Kidney (tissue), 14 donors: ENCODE measurements around the gene FRRS1L. TPM values are rescaled to one million over a fixed set of nuclear protein-coding genes. Genes with fewer than 3 reads are reported as not detected.

ENCODE experiments used
- DNase-seq, 5 donors: peaks; one replicate each; pipeline ENCODE4 v3.0.0-alpha.2; 2013 to 2020
- FAIRE-seq: peaks from 2 replicates; lab custom pipeline; 2012; peaks lifted over from hg19 to GRCh38; lab: Jason Lieb, UNC
- H3K27ac ChIP-seq, 2 donors: one replicate each; pipeline ENCODE4 v1.7.0; 2013; ENCODE audit warnings: low read depth in 2 of 2, low read length in 2 of 2, inconsistent platforms in 1 of 2
- H3K27me3 ChIP-seq: one replicate; pipeline ENCODE4 v1.7.1; 2013; ENCODE audit warnings: low read length, inconsistent platforms; ENCODE audit not compliant: control insufficient read depth, insufficient read depth
- H3K36me3 ChIP-seq, 3 donors: one replicate each; pipeline versions ENCODE4 v1.7.0 to v1.7.1; 2013; ENCODE audit warnings: low read length in 3 of 3, control low read depth in 1 of 3, inconsistent platforms in 1 of 3; ENCODE audit not compliant: insufficient read depth in 3 of 3, control insufficient read depth in 2 of 3
- H3K4me1 ChIP-seq, 3 donors: one replicate each; pipeline versions ENCODE4 v1.7.0 to v1.7.1; 2013; ENCODE audit warnings: low read length in 3 of 3, inconsistent platforms in 1 of 3, low read depth in 1 of 3; ENCODE audit not compliant: control insufficient read depth in 2 of 3, insufficient read depth in 2 of 3
- H3K4me3 ChIP-seq, 3 donors: one replicate each; pipeline versions ENCODE4 v1.7.0 to v1.8.1; 2013; ENCODE audit warnings: low read length in 3 of 3, control low read depth in 1 of 3, inconsistent platforms in 1 of 3
- H3K9ac ChIP-seq, 3 donors: one replicate each; pipeline versions ENCODE4 v1.7.0 to v1.7.1; 2013; ENCODE audit warnings: low read length in 3 of 3, control low read depth in 1 of 3, inconsistent platforms in 1 of 3
- H3K9me3 ChIP-seq, 3 donors: one replicate each; pipeline versions ENCODE4 v1.7.0 to v1.7.1; 2013; ENCODE audit warnings: low read length in 3 of 3, control low read depth in 1 of 3, inconsistent platforms in 1 of 3; ENCODE audit not compliant: control insufficient read depth in 2 of 3, insufficient read depth in 1 of 3
- intact Hi-C: fragments of 100-400 bp; cut with DNase I; formaldehyde crosslinking; loops from one replicate; pipeline ENCODE4 v1.11.1; 2022
- polyA plus RNA-seq: library from polyadenylated mRNA; stranded (reverse); fragments of 350-450 nt; fragmentation: Illumina TruSeq; extraction: RNeasy Lipid Tissue Mini Kit (QIAGEN cat#74804); gene quantifications from one replicate; pipeline ENCODE4 v1.2.3, GENCODE V29; 2014; ENCODE audit warnings: low read depth, low replicate concordance; ENCODE audit not compliant: insufficient read depth
- total RNA-seq: library from RNA; stranded (reverse); fragmentation: NEBNext Ultra II Directional; extraction: Animal tissue kit (Norgen Biotek cat#: 25700); gene quantifications from one replicate; pipeline ENCODE4 v1.2.1, GENCODE V29; 2021
- TF ChIP-seq, protein P1 (sequence below): IDR thresholded peaks from 3 replicates; pipeline ENCODE4 v1.5.1; 2012; ENCODE audit warnings: mild to moderate bottlenecking, moderate library complexity, borderline replicate concordance; ENCODE audit not compliant: insufficient read depth; ENCODE audit errors: extremely low read depth
- donor health status: control.
- donor health status: control.
- donor health status: control.
- donor health status: control.
- donor health status: control.
- donor health status: DM: yes; HTN: yes; CAD: no.
- donor health status: Normal renal cell carcinoma (clear cell type).

FRRS1L gene
- total and polyA plus RNA-seq, 2 donors from 2014 or later, result 0.06 TPM; not detected in 1

DNA sequence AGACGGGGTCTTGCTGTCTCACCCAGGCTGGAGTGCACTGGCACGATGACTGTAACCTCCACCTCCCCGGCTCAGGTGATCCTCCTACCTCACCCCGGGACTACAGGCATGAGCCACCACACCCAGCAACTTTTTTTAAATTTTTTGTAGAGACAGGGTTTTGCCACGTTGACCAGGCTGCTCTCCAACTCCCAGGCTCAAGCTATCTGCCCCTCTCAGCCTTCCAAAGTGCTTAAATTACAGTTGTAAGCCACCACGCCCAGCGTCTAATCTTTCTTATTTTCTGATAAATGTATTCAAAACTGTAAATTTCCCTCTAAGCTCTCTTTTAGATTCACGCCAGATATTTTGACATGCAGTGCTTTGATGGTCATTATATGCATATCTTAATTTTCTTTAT lies 10.3 kb downstream of the FRRS1L start:
- intact Hi-C loops, result no loop called here
- H3K9ac ChIP-seq, result no peak overlapping the region
- FAIRE-seq (no peak), DNase-seq (no peak)
- no peaks in the 10 kb centered on the region for H3K36me3 ChIP-seq
- TF ChIP-seq, protein P1, sequence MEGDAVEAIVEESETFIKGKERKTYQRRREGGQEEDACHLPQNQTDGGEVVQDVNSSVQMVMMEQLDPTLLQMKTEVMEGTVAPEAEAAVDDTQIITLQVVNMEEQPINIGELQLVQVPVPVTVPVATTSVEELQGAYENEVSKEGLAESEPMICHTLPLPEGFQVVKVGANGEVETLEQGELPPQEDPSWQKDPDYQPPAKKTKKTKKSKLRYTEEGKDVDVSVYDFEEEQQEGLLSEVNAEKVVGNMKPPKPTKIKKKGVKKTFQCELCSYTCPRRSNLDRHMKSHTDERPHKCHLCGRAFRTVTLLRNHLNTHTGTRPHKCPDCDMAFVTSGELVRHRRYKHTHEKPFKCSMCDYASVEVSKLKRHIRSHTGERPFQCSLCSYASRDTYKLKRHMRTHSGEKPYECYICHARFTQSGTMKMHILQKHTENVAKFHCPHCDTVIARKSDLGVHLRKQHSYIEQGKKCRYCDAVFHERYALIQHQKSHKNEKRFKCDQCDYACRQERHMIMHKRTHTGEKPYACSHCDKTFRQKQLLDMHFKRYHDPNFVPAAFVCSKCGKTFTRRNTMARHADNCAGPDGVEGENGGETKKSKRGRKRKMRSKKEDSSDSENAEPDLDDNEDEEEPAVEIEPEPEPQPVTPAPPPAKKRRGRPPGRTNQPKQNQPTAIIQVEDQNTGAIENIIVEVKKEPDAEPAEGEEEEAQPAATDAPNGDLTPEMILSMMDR, result no peak
- H3K27me3 ChIP-seq, result no peaks in the 10 kb centered on the region
- no peaks in the 10 kb centered on the region for H3K4me1 ChIP-seq
- H3K9me3 ChIP-seq, result peaks cover 0 to 6% (median 0%) of the 10 kb centered on the region in 3 donors
- no peak overlapping the region for H3K27ac ChIP-seq
- no peak overlapping the region for H3K4me3 ChIP-seq

DNA sequence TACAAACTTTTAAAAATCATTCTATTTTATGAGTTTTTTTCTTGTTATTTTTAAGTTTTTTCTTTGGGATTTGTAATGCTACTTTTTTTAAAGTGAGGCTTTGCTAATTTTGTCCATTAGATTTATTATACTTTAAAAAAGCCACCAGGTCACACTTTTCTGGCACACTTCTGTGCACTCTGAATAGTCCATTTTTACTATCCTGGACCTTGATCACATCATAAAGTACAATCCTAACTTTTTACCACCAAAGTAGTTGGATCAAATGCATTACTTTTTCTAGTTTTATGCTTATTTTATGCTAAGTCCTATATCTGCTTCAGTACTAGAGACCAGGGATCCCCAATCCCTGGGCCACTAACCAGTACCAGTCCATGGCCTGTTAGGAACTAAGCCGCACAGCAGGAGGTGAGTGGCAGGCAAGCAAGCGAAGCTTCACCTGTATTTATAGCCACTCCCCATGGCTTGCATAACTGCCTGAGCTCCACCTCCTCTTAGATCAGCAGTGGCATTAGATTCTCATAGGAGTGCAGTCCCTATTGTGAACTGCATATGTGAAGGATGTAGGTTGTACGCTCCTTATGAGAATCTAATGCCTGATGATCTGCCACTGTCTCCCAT lies 16.0 kb downstream of the FRRS1L start:
- FAIRE-seq (no peak), DNase-seq (no peak)
- TF ChIP-seq, protein P1, result no peak
- Histone ChIP-seq H3K4me1 (no peaks in the 10 kb centered on the region), H3K9me3 (peaks cover 0 to 6% (median 0%) of the 10 kb centered on the region in 3 donors), H3K27ac (no peak overlapping the region), H3K36me3 (no peaks in the 10 kb centered on the region), H3K27me3 (no peaks in the 10 kb centered on the region), H3K4me3 (no peak overlapping the region), H3K9ac (no peak overlapping the region)
- intact Hi-C loops, result no loop called here

DNA sequence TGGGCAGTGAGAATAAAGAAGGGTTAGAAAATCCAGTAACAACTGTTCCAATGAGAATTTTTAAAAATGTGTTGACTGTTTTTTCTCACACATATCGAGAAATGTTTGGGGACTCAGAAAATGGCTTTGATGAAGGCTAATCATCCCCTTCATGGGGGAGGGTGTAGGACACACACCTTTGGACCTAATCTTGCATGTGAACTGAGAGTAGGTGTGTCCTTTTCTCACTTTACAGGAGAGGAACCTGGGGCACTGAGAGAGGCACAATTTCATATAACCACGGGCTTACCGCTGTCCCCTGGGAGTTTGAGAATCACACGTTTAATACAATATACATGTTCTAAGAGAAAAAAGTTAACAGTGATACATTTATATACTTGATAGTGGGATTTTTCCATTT lies 17.3 kb downstream of the FRRS1L start:
- no peak overlapping the region for H3K4me3 ChIP-seq
- DNase-seq (no peak), FAIRE-seq (no peak)
- no peak overlapping the region for H3K9ac ChIP-seq
- no peaks in the 10 kb centered on the region for H3K4me1 ChIP-seq
- H3K27me3 ChIP-seq, result no peaks in the 10 kb centered on the region
- intact Hi-C loops, result no loop called here
- no peak overlapping the region for H3K27ac ChIP-seq
- TF ChIP-seq, protein P1, result no peak
- peaks cover 0 to 6% (median 0%) of the 10 kb centered on the region in 3 donors for H3K9me3 ChIP-seq
- H3K36me3 ChIP-seq, result no peaks in the 10 kb centered on the region

DNA sequence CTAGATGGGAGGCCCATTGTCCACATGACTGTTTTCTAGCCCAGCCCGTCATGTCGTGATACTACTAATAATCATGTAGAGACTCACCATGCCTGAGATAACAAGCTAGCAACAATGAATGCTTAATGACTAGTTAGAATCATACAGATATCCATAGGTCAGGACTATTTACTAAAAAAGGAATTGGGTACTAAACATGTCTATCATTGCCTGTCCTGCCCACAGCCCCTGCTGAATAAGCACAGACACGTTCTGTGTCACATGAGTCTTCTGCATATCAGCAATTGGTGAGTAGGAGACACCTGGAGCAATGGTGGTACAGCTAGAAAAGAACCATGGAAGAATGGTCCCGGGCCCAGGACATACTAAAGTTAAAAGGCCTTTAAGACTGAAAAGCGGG lies 18.0 kb downstream of the FRRS1L start:
- Histone ChIP-seq H3K4me3 (no peak overlapping the region), H3K27me3 (no peaks in the 10 kb centered on the region), H3K27ac (no peak overlapping the region), H3K9me3 (peaks cover 0 to 6% (median 0%) of the 10 kb centered on the region in 3 donors), H3K9ac (no peak overlapping the region), H3K36me3 (no peaks in the 10 kb centered on the region), H3K4me1 (no peaks in the 10 kb centered on the region)
- no peak for FAIRE-seq
- DNase-seq, result no peak
- TF ChIP-seq, protein P1, result no peak
- intact Hi-C loops, result no loop called here
